PC-9 (cell line): ENCODE results near the gene TRIM28.

Source experiments
- EZH2 ChIP-seq: fragments of 200-600 bp; sonication (generic); IDR thresholded peaks from 2 replicates; pipeline ENCODE4 v1.8.0; 2017; ENCODE audit warnings: antibody characterized with exemption, low read depth
- TF ChIP-seq, protein P1 (sequence below): fragments of 200-600 bp; sonication (generic); conservative IDR thresholded peaks from 2 replicates; pipeline ENCODE4 v1.6.1; 2017; ENCODE audit warnings: mixed run types, antibody characterized with exemption, mild to moderate bottlenecking, moderate library complexity

GRCh38 chr19:58570770-58571574 lies 27.1 kb downstream of the TRIM28 start:
- TF ChIP-seq, protein P1, sequence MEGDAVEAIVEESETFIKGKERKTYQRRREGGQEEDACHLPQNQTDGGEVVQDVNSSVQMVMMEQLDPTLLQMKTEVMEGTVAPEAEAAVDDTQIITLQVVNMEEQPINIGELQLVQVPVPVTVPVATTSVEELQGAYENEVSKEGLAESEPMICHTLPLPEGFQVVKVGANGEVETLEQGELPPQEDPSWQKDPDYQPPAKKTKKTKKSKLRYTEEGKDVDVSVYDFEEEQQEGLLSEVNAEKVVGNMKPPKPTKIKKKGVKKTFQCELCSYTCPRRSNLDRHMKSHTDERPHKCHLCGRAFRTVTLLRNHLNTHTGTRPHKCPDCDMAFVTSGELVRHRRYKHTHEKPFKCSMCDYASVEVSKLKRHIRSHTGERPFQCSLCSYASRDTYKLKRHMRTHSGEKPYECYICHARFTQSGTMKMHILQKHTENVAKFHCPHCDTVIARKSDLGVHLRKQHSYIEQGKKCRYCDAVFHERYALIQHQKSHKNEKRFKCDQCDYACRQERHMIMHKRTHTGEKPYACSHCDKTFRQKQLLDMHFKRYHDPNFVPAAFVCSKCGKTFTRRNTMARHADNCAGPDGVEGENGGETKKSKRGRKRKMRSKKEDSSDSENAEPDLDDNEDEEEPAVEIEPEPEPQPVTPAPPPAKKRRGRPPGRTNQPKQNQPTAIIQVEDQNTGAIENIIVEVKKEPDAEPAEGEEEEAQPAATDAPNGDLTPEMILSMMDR = no peak
- TF ChIP-seq EZH2 = no peak
